T-helper 1 cell treated with Interleukin-12 subunit alpha and Interleukin-12 subunit beta and Interleukin-4 antibody, amounts not matched to agents 30 μg/mL and 1 μg/mL, for 36 hours (primary cell): Measurements from ENCODE around the gene IRAG1.

ENCODE experiments used
- H3K27ac Mint-ChIP-seq: one replicate; pipeline ENCODE4 v1.8.0; 2021; ENCODE audit warnings: mild to moderate bottlenecking, mixed read lengths
- H3K27me3 Mint-ChIP-seq: one replicate; pipeline ENCODE4 v1.8.0; 2021; ENCODE audit warnings: low read depth, mixed read lengths
- H3K36me3 Mint-ChIP-seq: one replicate; pipeline ENCODE4 v1.8.0; 2021; ENCODE audit warnings: low read depth, mixed read lengths
- H3K4me1 Mint-ChIP-seq: one replicate; pipeline ENCODE4 v1.8.0; 2021; ENCODE audit warnings: low read depth, mixed read lengths
- H3K4me3 Mint-ChIP-seq: one replicate; pipeline ENCODE4 v1.8.0; 2021; ENCODE audit warnings: mild to moderate bottlenecking, moderate library complexity, mixed read lengths
- H3K9me3 Mint-ChIP-seq: one replicate; pipeline ENCODE4 v1.8.0; 2021; ENCODE audit warnings: mixed read lengths

Gene IRAG1

DNA sequence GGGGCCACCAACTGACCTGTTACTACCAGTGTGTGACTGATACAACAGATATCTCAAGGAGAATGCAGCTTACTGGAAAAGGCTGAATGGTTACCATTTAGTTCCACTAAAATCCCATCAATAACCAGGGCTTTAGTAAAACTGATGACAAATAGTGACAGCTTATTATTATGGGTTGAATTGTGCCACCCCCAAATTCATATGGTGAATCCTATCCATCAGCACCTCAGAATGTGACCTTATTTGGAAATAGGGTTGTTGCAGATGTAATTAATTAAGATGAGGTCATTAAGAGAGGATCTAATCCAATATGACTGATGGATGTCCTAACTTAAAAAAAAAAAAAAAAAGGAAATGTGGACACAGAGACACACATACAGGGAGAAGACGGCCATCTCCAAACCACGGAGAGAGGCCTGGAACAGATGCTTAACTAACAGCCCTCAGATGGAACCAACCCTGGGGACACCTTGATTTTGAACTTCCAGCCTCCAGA lies 27.4 kb upstream of the IRAG1 start:
- H3K4me1 Mint-ChIP-seq = peaks cover 9% of the 10 kb centered on the region
- no peaks in the 10 kb centered on the region for H3K36me3 Mint-ChIP-seq
- H3K9me3 Mint-ChIP-seq = no peaks in the 10 kb centered on the region
- H3K27ac Mint-ChIP-seq = no peak overlapping the region
- peaks cover 17% of the 10 kb centered on the region for H3K27me3 Mint-ChIP-seq
- no peak overlapping the region for H3K4me3 Mint-ChIP-seq

DNA sequence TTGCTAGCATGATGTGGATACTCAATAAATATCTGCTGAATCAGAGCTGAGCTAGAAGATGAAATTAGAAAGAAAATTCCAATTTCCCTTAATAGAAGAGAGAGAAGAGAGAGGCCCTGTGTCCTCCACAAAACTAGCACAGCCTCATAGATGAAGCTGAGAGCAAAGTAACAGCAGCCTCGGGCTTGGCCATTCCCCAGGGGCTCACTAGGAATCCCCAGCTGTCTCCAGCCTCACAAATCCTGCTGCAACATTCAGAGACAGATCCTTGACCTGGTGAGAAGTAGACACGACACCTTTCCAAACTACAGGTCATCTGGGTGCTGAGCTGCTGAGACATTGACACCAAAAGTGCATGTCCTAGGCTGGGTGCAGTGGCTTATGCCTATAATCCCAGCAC lies 26.1 kb upstream of the IRAG1 start:
- Mint-ChIP-seq H3K27me3 (peaks cover 17% of the 10 kb centered on the region), H3K27ac (no peak overlapping the region), H3K4me3 (no peak overlapping the region), H3K36me3 (no peaks in the 10 kb centered on the region), H3K4me1 (no peaks in the 10 kb centered on the region), H3K9me3 (no peaks in the 10 kb centered on the region)

DNA sequence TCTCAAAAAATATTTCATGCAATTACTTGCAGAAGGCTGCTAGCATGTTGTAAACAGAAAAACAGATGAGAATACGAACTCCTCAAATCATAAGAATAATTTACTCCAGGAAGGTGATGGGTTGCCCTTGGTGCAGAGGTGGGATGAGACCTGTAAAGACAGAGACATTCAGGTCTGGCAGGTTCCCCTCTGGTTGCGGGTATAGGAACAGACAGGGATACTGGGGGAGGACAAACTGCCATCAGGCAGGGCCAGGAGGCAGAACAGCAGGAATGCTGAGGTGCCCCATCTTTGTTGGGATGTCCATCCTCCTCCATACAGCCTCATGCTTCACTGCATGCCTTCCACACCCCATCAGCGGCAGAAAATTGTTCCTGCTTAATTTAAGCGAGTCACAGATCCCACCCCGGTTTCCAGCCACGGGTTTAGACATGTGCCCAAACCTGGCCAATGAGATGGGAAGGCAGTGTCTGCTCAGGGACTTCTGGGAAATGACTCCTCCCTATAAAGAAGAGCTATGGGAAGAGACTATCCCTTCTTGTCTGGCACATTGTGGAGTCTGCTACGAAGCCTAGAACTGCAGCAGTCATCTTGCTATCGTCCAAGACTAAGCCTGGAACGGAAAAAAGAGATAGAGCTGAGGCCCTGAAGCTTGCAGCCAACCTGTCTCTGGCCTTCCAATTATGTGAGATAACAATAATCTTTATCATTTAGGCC lies 23.1 kb upstream of the IRAG1 start:
- peaks cover 14% of the 10 kb centered on the region for H3K27me3 Mint-ChIP-seq
- no peaks in the 10 kb centered on the region for H3K36me3 Mint-ChIP-seq
- H3K4me1 Mint-ChIP-seq = no peaks in the 10 kb centered on the region
- no peak overlapping the region for H3K27ac Mint-ChIP-seq
- H3K4me3 Mint-ChIP-seq = no peak overlapping the region
- no peaks in the 10 kb centered on the region for H3K9me3 Mint-ChIP-seq

DNA sequence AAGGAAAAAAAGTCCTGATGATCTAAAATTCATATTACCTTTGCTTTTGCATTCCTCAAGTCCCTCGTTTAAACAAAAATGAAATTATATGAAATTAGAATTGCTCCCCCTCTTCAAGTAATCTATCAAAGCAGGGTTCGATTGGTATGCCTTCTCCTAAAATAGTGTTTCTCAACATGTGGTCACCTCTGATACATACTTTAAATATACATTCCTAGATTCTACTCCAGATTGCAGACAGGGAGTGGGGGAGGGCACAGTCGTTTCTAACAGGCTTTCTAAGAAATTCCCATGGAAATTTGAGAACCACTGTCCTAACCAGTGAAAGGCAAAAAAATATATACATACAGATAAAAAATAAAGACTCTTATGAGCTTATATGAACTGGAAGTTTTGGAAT lies 22.6 kb upstream of the IRAG1 start:
- Mint-ChIP-seq H3K4me3 (no peak overlapping the region), H3K36me3 (no peaks in the 10 kb centered on the region), H3K4me1 (no peaks in the 10 kb centered on the region), H3K27me3 (peaks cover 14% of the 10 kb centered on the region), H3K9me3 (no peaks in the 10 kb centered on the region), H3K27ac (no peak overlapping the region)

DNA sequence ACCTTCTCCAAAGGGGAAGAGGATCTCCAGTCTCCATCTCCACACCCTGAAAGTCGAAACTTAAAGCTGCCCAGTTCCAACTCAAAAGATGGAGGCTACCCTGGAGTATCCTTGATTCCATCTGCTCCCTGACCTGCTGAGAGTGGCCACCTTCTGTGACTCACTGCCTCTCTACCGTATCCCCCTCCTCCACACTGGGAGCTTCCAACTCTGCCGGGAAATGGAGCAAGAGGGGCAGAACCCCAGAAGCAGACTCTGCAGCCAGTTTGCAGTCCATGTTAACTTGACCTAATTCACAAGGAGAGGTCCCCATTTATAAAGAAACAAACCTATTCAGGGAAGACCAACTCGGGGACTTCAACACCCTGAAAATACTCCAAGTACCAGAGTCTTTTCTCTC lies 22.0 kb upstream of the IRAG1 start:
- Mint-ChIP-seq H3K27ac (no peak overlapping the region), H3K4me3 (no peak overlapping the region), H3K27me3 (peaks cover 14% of the 10 kb centered on the region), H3K4me1 (no peaks in the 10 kb centered on the region), H3K36me3 (no peaks in the 10 kb centered on the region), H3K9me3 (no peaks in the 10 kb centered on the region)

DNA sequence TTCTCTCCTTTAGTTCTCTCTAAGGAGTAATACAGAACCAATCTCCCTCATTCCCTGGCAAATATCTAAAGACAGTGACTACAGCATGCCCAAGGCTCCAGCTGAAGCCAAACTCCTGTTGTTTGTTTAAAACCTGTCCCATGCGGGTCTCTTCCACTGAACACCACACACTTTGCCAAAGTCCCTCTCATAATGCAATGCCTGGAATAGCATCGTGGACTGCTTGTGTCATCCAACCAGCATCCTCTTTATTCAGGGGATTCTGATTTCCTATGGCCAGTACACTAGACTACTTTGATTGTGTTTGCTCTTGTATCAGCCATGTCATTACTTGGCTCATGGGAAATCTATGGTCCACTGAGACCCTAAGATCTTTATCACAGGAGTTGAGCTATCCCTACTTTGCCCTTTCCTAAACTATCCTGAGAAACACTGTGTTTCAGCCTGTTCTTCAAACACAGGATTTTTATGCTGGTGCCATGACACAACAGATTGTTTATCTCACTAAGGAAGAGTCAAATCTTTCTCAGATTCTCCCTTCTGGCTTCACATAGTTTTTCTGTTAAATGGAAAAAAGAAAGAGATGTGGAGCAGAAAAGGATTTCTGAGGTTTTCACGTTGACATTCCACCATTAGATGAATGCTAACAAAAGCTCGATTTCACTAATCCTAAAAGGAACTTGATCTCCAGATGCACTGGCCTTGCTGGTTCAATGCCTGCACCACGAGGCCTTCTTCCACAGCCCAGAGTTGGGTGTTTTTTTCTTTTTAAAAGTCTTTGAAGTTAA lies 15.9 kb upstream of the IRAG1 start:
- Mint-ChIP-seq H3K9me3 (no peaks in the 10 kb centered on the region), H3K36me3 (no peaks in the 10 kb centered on the region), H3K4me1 (no peaks in the 10 kb centered on the region), H3K27me3 (peaks cover 7% of the 10 kb centered on the region), H3K4me3 (no peak overlapping the region), H3K27ac (no peak overlapping the region)

DNA sequence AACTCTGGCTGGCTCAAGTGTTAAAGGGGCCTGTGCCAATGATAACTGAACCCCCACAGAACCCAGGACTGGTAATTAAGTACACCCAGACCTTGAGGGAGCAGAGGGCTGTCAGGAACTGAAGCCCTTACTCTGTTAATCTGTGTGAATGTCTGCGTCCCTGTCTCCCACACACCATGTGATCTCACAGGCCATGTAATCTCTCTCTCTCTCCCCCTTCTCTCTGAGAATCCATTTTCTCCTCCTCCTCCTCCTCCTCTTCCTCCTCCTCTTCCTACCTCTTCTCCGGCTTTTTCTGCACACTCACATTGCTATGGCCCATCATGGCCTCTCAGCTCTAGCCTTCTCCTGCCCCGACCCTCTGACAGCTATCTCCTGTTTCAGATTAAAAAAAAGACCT lies 14.6 kb upstream of the IRAG1 start:
- Mint-ChIP-seq H3K27me3 (peaks cover 3% of the 10 kb centered on the region), H3K4me1 (no peaks in the 10 kb centered on the region), H3K36me3 (no peaks in the 10 kb centered on the region), H3K27ac (no peak overlapping the region), H3K9me3 (no peaks in the 10 kb centered on the region), H3K4me3 (no peak overlapping the region)

DNA sequence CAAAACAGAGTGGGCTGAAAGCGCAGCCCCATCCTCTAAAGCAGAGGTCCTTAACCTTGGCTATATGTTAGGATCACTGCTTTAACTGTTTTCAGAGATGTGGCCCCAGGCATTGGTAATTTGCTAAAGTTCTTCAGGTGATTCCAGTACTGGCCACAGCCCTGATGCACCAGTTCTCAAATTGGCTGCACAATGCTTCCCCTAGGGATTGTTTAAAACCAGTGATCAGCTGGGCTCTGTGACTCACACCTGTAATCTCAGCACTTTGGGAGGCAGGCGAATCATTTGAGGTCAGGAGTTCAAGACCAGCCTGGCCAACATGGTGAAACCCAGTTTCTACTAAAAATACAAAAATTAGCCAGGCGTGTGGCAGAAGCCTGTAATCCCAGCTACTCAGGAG lies 8.4 kb upstream of the IRAG1 start:
- H3K27me3 Mint-ChIP-seq = no peaks in the 10 kb centered on the region
- no peaks in the 10 kb centered on the region for H3K4me1 Mint-ChIP-seq
- H3K36me3 Mint-ChIP-seq = no peaks in the 10 kb centered on the region
- H3K27ac Mint-ChIP-seq = no peak overlapping the region
- no peaks in the 10 kb centered on the region for H3K9me3 Mint-ChIP-seq
- no peak overlapping the region for H3K4me3 Mint-ChIP-seq

DNA sequence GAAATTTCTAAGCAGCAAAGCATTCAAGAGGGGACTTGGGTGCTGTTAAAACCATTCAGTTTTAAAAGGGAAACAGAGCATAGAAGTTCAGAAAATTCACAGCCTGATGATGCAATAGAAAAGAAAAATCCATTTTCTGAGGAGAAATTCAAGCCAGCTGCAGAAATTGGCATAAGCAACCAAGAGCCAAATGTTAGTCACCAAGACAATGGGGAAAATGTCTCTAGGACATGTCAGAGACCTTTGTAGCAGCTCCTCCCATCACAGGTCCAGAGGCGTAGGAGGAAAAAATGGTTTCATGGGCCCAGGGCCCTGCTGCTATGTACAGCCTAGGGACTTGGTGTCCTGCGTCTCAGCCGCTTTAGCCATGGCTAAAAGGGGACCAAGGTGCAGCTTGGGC lies 5.5 kb upstream of the IRAG1 start:
- Mint-ChIP-seq H3K36me3 (no peaks in the 10 kb centered on the region), H3K27me3 (no peaks in the 10 kb centered on the region), H3K27ac (no peak overlapping the region), H3K9me3 (no peaks in the 10 kb centered on the region), H3K4me3 (no peak overlapping the region), H3K4me1 (no peaks in the 10 kb centered on the region)

DNA sequence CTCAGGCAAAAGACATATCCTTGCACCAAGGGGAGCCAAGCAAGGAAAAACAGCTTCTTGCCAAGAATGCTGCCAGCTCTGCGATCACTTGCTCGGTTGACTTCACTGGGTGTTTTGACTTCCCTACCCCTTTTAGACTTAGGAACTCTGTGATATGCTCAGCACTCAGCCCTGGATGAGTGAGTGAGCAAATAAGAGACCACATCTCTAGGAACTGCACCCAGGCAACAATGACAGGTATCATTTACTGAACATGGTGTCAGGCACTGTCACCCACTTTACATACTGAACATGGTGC lies 3.7 kb upstream of the IRAG1 start:
- Mint-ChIP-seq H3K4me3 (no peak overlapping the region), H3K27ac (no peak overlapping the region), H3K27me3 (no peaks in the 10 kb centered on the region), H3K9me3 (no peaks in the 10 kb centered on the region), H3K4me1 (no peaks in the 10 kb centered on the region), H3K36me3 (no peaks in the 10 kb centered on the region)

DNA sequence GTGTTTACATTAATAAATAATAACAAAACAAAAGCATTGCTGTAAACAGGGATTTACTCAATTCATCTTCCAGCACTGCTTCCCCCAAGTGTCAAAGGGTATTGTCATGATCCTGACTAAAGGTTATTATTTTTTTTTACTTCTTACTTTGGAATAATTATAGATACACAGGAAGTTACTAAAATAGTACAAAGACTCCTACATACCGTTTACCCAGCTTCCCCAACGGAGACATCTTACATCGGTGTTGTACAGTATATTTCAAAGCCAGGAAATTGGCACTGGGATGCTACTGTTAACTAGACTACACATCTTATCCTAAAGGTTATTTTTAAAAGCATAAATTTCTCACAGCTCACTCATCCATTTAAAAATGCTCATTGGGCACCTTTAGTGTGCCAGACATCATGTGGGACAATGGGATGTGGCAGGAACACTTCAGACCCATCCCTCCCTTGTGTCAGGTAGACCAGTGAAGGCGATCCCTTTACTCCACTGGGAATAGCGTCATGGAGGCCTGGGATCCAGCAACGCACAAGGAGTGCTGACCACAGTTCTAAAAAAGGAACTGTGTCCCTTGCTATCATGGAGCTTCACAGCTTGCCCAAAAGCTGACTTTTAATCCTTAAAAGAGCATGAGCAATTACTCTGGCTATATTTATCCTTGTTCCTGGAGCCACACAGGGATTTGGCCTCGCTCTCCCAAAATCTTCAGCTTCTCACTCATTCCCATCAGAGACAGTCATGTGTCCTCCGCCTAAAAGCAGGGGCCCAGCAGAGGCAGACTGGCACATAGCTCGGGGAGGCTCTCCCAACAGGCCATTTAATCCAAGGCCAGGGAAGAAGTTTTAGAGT lies 3.1 kb upstream of the IRAG1 start:
- H3K27me3 Mint-ChIP-seq = no peaks in the 10 kb centered on the region
- no peaks in the 10 kb centered on the region for H3K4me1 Mint-ChIP-seq
- H3K27ac Mint-ChIP-seq = no peak overlapping the region
- no peaks in the 10 kb centered on the region for H3K36me3 Mint-ChIP-seq
- no peak overlapping the region for H3K4me3 Mint-ChIP-seq
- no peaks in the 10 kb centered on the region for H3K9me3 Mint-ChIP-seq

DNA sequence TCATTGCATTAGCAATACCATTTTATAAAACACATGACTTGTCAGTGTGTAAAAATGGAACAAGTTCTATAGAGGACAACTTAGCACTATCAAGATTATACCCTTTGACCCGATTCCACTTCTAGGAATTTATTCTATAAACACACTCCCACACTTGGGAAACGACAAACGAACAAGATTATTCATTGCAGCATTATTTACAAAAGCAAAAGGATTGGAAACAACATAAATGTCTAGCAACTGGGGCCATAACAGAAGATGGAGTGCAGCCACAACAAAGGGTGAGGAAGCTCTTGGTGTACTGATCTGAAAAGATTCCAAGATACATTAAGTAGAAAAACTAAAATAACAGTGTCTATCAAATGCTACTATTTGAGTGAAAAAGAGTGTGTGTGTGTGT lies 2.3 kb upstream of the IRAG1 start:
- no peak overlapping the region for H3K4me3 Mint-ChIP-seq
- H3K9me3 Mint-ChIP-seq = no peaks in the 10 kb centered on the region
- peaks cover under 1% of the 10 kb centered on the region for H3K27me3 Mint-ChIP-seq
- no peaks in the 10 kb centered on the region for H3K36me3 Mint-ChIP-seq
- no peak overlapping the region for H3K27ac Mint-ChIP-seq
- H3K4me1 Mint-ChIP-seq = no peaks in the 10 kb centered on the region

DNA sequence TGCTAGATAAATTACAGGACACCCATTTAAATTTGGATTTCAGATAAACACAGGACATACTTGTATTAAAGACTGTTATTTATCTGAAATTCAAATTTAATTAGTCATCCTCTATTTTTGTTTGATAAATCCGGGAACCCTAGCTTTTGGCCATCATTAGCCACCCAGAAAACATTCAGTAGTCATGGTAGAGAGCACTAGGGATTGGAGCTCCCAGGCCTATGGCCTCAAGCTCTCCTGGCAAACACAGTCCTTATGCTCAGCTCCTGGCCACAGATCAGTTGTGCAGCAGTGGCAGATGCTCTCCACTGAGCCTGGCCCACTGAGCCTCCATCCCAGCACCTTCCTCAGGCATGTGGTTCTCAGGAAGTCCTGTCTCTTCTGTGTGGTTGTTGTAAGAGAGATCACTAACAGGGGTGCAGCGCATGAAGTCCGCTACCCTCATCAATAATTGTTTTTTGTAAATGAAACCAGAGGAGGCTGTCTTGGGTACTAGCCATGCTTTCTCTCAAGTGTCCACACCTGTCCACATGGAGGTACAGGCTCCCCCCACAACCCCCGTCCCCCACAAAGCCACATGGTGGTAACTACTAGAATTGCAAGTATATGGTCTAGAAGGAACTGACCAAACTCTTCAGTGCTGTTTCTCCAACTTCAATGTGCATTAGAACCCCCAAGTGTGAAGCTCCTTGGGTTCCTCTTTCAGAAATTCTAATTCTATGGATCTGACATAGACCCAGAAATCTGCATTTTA lies 1.1 kb upstream of the IRAG1 start:
- Mint-ChIP-seq H3K27ac (no peak overlapping the region), H3K36me3 (no peaks in the 10 kb centered on the region), H3K4me3 (no peak overlapping the region), H3K9me3 (no peaks in the 10 kb centered on the region), H3K4me1 (no peaks in the 10 kb centered on the region), H3K27me3 (peaks cover 7% of the 10 kb centered on the region)

DNA sequence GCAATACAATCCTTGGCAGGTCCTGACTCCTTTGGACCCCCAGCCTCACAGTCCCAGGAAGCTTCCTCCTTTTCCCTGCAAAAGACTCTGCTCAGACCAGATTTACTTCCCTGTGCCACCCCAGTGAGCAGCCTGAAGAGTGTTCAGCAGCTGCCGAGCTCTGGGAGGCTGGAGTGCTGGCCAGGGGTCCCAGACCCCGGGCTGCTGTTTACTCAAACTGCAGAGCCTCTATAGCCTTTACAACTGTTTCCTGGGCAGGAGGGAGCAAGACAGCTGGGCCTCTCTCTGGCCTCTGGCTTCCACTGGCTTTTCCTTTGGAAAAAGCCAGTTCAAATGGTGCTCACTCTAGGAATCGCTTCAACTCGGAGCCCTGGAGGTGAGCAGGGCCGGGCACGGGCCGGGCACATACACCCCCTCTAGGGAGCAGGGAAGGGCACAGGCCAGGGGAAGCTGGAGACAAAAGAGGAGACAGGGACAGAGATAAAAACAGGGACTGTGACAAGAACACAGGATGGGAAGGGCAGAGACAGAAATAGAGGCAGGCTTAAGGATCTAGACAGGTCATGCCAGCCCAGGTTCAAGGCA lies 932 bp downstream of the IRAG1 start:
- Mint-ChIP-seq H3K36me3 (no peaks in the 10 kb centered on the region), H3K4me1 (no peaks in the 10 kb centered on the region), H3K9me3 (no peaks in the 10 kb centered on the region), H3K27ac (no peak overlapping the region), H3K4me3 (no peak overlapping the region), H3K27me3 (peaks cover 16% of the 10 kb centered on the region)
